ENCODE data around the gene SCNN1A.

Gene SCNN1A

GRCh38 chr12:6392504-6392903, 17.1 kb upstream of the SCNN1A start:
- TF ChIP-seq CTCF (IDR thresholded peaks at IDR 0.05; ENCODE audit: extremely low read depth, missing control alignments): no peak
- peak; percentile 10 for DNase-seq (ENCODE audit: low spot score)

GRCh38 chr12:6391013-6391412, 15.7 kb upstream of the SCNN1A start:
- TF ChIP-seq CTCF (IDR thresholded peaks at IDR 0.05; ENCODE audit: extremely low read depth, missing control alignments): no peak
- peak; percentile 9 for DNase-seq (ENCODE audit: low spot score)

- no peak for TF ChIP-seq CTCF (IDR thresholded peaks at IDR 0.05; ENCODE audit: extremely low read depth, missing control alignments)
- DNase-seq (ENCODE audit: low spot score): peak; percentile 10
Measured at GRCh38 chr12:6390084-6390799, 14.9 kb upstream of the SCNN1A start.

- no peak for TF ChIP-seq CTCF (IDR thresholded peaks at IDR 0.05; ENCODE audit: extremely low read depth, missing control alignments)
Measured at GRCh38 chr12:6387541-6387940, 12.2 kb upstream of the SCNN1A start.

GRCh38 chr12:6386491-6386890, 11.1 kb upstream of the SCNN1A start:
- TF ChIP-seq CTCF (IDR thresholded peaks at IDR 0.05; ENCODE audit: extremely low read depth, missing control alignments): no peak

More at GRCh38 chr12:6387541-6387940, 12.2 kb upstream of the SCNN1A start:
- no peak for DNase-seq (ENCODE audit: low spot score)

GRCh38 chr12:6386038-6386437, 10.7 kb upstream of the SCNN1A start:
- TF ChIP-seq CTCF (IDR thresholded peaks at IDR 0.05; ENCODE audit: extremely low read depth, missing control alignments): no peak
- peak; percentile 13 for DNase-seq (ENCODE audit: low spot score)

More at GRCh38 chr12:6386491-6386890, 11.1 kb upstream of the SCNN1A start:
- DNase-seq (ENCODE audit: low spot score): no peak

- DNase-seq (ENCODE audit: low spot score): peak; percentile 25
Measured at GRCh38 chr12:6384499-6385436, 9.4 kb upstream of the SCNN1A start.

More at GRCh38 chr12:6384499-6385436, 9.4 kb upstream of the SCNN1A start:
- no peak for TF ChIP-seq CTCF (IDR thresholded peaks at IDR 0.05; ENCODE audit: extremely low read depth, missing control alignments)

Measured in GM20000 (cell line).